NCI-H128 (cell line): ENCODE results near the gene MSI2.

Source experiments
- DNase-seq: peaks from one replicate; lab custom pipeline; 2025; ENCODE audit not compliant: unreplicated experiment; lab: John Stamatoyannopoulos, UW

Gene MSI2

GRCh38 chr17:57432507-57433277, 176.4 kb downstream of the MSI2 start:
- DNase-seq: no peak

DNA sequence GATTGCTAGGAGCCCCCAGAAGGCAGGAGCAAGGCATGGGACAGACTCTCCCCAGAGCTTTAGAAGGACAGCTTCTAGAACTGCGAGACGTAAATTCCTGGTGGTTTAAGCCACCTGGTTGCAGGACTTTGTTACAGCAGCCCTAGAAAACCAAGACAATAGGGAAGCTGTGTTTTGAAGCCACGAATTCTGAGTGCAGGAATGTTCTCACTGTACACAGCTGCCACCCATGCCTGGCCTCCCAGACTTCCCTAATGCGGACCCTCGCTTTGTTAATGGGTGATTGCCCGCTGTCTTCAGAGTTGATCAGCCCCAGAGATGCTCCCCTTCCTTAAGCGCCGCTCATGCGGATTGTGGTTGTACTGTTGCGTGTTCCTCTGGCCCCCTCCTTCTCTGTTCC, 177.1 kb downstream of the MSI2 start:
- DNase-seq: no peak

- DNase-seq: no peak
Measured at GRCh38 chr17:57434361-57434760, 178.0 kb downstream of the MSI2 start.

DNA sequence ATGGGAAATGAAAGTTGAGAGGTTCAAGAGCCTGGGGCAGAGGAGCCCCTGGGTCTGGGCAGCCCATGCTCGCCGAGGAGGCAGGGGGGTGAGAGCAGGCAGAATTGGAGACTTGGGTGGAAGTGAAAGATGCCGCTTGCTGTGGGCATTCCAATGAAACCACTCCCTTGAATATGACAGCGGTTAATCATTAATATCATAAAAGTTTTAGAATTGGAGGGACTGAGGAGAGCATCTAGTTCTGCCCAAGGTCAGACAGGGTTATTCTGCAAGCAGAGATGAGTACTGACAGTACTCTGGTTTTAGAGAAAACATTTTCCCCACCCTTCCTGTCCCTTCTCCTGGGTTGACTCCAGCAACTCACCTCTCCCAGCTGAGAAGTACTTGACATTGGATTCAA, 180.2 kb downstream of the MSI2 start:
- no peak for DNase-seq

- no peak for DNase-seq
Measured at GRCh38 chr17:57438066-57438731, 181.9 kb downstream of the MSI2 start.

DNA sequence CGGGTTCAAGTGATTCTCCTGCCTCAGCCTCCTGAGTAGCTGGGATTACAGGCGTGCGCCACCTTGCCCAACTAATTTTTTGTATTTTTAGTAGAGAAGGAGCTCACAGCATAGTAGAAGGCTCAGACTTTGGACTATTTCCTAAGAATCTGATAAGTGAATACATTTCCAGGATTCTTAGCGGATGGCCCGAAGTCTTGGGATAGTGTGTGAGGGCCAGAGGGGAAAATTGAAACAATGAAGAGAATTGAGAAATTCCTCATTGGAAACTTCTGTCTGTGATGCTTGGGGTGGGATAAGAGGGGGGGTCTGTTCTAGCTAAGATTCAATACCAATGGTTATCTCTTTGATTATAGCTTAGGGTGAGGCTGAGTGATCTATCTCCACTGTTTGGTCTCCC, 183.3 kb downstream of the MSI2 start:
- no peak for DNase-seq

DNA sequence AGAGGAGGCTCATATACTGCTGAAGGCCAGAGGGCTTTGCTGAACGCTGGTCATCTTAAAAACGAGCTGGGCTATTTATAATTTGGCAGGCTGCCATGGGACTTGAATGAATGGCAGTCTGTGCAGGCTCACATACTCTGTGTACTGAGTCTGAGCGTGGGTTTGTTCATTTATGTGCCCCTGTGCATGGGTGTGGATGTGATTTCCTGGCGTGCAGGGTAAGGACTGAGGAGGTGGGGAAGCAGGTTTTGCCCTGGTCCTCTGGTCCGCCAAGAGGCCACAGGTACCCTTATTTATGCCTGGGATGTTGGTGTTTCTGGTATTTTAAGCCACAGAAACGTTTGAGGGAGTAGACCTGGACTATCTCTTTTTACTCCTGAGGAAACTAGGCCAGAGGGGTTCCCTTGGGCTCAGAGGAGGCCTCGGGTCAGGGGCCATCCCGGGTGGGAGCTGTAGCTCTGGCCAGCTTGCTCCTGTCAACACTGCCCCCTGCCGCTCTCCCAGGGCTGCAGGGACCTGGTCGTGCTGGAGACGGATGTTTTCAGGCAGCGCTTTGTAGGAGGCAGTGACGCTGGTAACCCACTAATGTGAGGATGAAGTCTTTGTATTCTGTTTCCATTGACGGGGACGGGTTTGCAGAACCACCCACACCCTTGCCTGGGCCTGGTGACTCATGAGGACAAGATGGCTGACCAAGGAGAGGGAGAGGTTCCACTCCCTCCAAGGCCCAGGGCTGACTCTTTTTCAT, 184.4 kb downstream of the MSI2 start:
- DNase-seq: no peak

DNA sequence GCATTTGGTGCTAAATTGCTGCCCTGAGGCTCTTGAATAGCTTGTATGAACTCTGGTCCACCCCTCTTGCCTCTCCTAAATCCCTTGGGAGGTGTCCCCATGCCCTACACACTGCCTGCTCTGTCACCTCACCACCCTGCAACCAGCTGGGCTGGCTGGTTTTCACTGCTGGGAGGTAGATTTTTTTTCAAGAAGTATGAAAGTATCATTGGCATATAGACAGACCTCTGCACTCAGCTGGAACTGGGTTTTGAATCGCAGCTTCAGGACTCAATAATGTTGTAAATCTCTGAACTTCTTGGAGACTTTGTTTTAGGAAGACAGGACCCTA, 184.9 kb downstream of the MSI2 start:
- no peak for DNase-seq

DNA sequence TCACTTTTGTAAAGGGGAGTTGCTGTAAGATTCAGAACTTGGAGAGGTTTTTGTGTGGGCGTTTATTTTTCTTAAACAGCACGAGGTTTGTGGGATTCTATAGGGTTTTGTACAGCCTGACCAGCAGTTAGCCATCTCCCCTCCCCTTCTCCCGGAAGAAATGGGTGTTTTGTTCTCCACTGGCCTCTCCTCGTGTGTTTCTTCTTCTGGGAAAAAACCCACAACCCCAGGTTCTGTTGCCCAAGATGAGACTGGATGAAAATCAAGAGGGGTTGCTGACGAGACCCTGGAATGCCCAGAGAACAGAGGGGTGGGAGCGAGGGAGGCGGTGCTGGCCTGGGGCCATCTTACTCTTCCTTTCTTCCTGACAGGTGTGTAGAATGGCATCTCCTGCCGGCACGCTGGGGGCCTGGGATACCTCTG, 186.1 kb downstream of the MSI2 start:
- no peak for DNase-seq

DNA sequence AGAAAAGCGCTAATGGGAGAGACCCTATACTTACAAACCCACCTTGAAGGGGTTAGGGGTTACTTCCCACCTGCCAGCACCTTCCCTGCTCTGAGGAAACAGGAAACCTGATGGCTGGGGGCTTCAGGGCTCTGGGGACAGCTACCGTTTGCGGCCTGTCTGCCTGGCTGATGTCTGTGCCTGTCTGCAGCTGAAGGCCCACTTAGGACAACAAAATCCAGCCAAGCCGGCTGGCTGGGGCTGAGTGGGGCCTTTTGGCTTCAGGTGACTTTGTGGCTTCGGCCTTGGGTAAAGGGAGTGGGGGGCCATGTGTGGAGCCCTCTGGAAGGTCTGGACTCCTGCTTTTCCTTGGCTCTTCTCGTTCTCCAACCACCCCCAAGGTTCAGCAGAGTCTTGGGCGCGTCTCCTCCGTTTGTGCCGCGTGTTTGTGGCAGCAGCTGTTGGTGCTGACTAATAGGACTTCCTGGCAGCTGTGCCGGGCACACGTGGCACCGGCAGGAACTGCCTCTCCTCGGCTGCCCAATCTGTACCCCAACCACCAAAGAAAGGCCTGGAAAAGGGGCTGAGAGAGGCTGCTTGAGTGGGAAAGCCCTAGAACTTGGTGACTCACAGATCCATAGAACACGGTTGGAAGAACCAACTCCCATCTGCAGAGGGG, 186.7 kb downstream of the MSI2 start:
- no peak for DNase-seq

- no peak for DNase-seq
Measured at GRCh38 chr17:57443781-57444180, 187.5 kb downstream of the MSI2 start.

DNA sequence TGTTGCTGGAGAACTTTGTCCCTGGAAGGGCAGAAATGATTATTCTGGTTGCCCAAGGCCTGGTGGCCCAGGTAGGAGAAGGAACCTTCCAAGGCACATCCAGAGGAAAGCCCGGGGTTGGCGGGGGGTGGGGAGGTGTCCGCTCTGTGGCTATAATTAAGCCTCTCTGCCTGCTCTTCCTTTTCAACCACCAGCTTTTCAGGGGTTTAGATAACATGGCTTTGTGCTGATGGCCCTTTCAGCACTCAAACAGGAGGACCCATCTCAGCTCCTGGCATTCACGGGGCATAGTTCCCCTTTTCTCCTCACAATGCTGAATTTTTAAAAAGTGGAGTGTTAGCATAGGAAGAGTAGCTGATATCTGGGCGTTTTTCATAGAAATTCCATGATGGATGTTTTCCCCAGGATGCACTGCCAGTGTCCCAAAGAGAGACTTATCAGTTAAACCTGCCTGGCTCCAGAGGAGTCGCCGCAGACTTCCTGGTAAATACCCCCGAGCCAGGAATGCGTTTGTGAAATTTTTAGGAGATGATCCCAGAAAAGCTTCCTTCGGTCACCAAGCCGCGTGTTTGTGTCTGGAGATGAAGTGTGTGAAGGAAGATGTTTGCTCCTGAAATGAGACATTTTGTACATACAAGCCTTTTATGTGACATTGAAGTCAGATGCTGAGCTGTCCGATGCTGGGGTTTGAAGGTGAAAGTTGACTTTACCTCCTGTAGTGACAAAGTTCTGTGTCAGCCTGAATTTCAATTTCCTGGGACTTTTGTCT, 188.5 kb downstream of the MSI2 start:
- DNase-seq: no peak

DNA sequence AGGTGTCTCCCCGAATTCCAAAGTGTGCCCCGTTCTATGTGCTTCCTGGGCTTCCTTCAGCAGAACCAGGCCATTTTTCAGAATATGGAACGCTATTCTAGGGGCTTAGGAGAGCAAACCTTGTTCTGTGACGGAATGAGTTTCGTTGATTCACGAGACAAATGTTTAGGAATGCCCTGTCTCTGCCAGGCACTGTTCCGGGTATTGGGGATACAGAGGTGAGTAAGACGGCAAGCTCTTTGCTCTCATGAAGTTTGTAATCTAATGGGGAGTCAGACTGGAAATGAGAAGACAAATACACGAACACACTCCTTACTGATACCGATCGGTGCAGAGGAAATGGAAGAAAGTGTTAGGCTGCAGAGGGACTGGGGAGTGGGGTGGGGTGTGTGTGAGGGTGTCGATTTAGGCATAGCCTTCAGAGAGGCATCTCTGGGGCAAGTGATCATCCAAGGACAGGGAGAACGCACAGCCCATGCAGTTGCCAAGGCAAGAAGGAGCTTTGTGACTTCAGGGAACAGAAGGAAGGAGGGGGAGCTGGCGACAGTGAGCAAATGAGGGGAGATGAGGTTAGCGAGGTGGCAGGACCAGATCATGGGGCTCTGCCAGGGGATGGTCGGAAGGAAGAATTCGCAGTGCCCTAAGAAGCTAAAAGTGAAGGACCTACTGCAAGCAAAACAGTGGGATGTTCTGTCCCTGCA, 189.6 kb downstream of the MSI2 start:
- DNase-seq: no peak

GRCh38 chr17:57447357-57447989, 191.2 kb downstream of the MSI2 start:
- DNase-seq: no peak

DNA sequence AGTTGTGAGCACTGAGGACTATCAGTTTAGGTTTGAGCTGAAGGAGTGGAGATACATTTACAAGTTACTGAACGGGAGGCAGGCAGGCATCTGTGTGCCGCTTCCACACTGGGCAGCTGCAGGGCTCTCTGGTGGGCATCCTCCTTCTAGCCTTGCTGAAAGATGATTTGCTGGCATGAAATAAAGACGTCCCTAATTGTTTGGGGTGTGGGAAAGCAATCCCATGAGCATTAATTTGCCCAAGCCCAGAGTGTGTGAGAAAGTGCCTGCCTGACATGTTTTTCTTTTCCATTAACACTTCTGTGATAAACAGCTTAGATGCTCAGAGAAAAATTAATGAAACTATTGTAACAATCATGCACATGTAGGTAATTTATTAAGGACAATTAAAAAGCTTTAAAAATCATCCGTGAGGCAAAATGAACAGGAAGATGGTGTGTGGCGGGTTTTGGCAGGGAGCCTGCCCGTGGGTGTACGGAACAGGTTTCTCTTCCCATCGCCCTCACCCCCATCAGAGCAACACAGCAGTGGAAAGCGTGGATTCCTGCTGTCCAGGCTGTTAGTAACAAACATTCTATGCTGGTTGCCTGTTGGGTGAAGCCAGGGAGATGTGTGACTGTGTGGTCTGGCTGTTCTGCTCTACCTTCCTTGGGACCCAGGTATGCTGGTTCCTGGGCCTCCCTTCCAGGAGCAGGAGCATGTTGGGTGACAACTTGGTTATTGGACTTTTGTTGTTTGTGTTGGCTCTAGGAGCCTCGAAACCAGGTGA, 191.9 kb downstream of the MSI2 start:
- DNase-seq: no peak

DNA sequence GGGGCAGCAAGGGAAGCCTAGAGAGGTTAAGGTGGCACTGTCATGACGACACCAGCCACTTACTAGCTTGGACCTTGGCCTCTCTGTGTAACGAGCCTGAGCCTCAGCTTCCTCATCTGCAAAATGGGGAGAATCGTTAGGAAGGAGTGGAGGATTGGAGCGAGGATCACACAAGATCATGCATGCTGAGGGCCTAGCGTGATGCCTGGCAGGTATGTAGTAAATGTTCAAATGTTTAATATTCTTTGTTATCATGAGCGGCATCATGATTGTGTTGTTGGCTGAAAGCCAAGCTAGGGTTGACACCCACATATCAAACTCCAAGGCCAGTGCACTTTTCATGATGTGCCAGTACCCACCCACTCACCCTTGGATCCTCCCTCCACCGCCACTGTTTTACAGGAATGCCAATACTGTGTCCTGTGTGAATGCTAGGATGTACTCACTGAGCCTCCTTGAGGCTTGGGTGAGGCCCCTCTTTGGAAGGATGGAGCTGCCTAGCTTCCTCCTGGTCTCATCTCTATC, 192.5 kb downstream of the MSI2 start:
- no peak for DNase-seq

- no peak for DNase-seq
Measured at GRCh38 chr17:57451191-57451590, 194.9 kb downstream of the MSI2 start.

DNA sequence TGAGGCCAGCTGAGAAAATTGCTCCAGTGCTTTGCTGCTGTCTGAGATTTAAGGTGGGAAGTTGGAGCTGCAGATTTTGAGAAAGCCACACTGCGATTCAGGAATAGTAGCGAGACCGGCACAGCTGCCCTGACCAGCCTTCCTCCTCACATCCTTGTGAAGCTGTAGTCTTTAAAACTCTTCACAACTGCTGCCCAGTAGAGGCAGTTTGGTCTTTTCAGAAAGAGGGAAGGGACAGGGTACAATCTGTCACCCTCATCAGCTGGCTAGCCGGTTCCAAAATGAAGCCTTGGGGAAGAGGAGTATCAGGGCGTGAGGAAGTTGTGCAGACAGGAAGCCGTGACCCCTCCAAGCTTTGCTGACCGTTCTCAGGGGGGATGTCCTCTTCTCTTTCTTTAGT, 195.3 kb downstream of the MSI2 start:
- DNase-seq: no peak
